A549 (cell line): ENCODE data around the gene MPHOSPH9.

Experiments
- TF ChIP-seq, protein P1 (sequence below): fragments of >200 bp; sonication (Bioruptor Twin); formaldehyde crosslinking; IDR thresholded peaks from 3 replicates; pipeline ENCODE4 v1.5.1; 2016
- TF ChIP-seq, protein P2 (sequence below): IDR thresholded peaks from 2 replicates; pipeline ENCODE4 v1.6.1; 2012

DNA sequence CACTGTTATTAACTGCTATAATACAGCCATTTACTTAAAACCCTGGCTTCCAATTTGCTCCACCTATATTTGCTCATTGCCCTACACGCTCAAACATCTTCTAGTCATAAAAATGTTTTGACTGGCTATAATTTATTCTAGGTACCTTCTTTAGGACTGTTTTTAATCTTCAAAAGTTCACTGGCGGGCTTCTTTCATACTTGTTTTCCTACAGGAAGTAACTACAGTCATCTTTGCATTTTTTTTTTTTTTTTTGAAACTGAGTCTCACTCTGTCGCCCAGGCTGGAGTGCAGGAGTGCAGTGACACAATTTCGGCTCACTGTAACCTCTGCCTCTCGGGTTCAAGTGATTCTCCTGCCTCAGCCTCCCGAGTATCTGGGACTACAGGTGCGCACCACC, 32.5 kb downstream of the MPHOSPH9 start:
- TF ChIP-seq, protein P1, sequence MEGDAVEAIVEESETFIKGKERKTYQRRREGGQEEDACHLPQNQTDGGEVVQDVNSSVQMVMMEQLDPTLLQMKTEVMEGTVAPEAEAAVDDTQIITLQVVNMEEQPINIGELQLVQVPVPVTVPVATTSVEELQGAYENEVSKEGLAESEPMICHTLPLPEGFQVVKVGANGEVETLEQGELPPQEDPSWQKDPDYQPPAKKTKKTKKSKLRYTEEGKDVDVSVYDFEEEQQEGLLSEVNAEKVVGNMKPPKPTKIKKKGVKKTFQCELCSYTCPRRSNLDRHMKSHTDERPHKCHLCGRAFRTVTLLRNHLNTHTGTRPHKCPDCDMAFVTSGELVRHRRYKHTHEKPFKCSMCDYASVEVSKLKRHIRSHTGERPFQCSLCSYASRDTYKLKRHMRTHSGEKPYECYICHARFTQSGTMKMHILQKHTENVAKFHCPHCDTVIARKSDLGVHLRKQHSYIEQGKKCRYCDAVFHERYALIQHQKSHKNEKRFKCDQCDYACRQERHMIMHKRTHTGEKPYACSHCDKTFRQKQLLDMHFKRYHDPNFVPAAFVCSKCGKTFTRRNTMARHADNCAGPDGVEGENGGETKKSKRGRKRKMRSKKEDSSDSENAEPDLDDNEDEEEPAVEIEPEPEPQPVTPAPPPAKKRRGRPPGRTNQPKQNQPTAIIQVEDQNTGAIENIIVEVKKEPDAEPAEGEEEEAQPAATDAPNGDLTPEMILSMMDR, result no peak
- TF ChIP-seq, protein P2, sequence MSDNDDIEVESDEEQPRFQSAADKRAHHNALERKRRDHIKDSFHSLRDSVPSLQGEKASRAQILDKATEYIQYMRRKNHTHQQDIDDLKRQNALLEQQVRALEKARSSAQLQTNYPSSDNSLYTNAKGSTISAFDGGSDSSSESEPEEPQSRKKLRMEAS, result no peak
